HEK293T (cell line): Measurements from ENCODE around the gene SPDYC.

ENCODE experiments used
- BHLHE40 ChIP-seq: fragments of 450-650 bp; IDR thresholded peaks from 2 replicates; pipeline ENCODE4 v1.6.1; 2016; ENCODE audit warnings: mild to moderate bottlenecking, moderate library complexity, borderline replicate concordance
- ELF4 ChIP-seq: fragments of 450-650 bp; IDR thresholded peaks from 2 replicates; pipeline ENCODE4 v1.6.1; 2017; ENCODE audit warnings: antibody characterized with exemption
- FOXK2 ChIP-seq: fragments of 450-650 bp; IDR thresholded peaks from 2 replicates; pipeline ENCODE4 v1.6.1; 2016; ENCODE audit warnings: mild to moderate bottlenecking
- FOXM1 ChIP-seq: fragments of 450-650 bp; IDR thresholded peaks from 2 replicates; pipeline ENCODE4 v1.6.1; 2017; ENCODE audit warnings: mild to moderate bottlenecking, borderline replicate concordance
- HDGF ChIP-seq: fragments of 450-650 bp; IDR thresholded peaks from 2 replicates; pipeline ENCODE4 v1.6.1; 2017; ENCODE audit warnings: antibody characterized with exemption, borderline replicate concordance
- LEF1 ChIP-seq: fragments of 450-650 bp; IDR thresholded peaks from 2 replicates; pipeline ENCODE4 v1.6.1; 2017; ENCODE audit warnings: mild to moderate bottlenecking, borderline replicate concordance
- PKNOX1 ChIP-seq: fragments of 450-650 bp; IDR thresholded peaks from 2 replicates; pipeline ENCODE4 v1.6.1; 2016
- SP1 ChIP-seq: fragments of 450-650 bp; IDR thresholded peaks from 2 replicates; pipeline ENCODE4 v1.6.1; 2017
- SUZ12 ChIP-seq: fragments of 450-650 bp; IDR thresholded peaks from 2 replicates; pipeline ENCODE4 v1.6.1; 2016; ENCODE audit warnings: mild to moderate bottlenecking
- TARDBP ChIP-seq: fragments of 450-650 bp; IDR thresholded peaks from 2 replicates; pipeline ENCODE4 v1.6.1; 2016
- ZNF384 ChIP-seq: fragments of 450-650 bp; IDR thresholded peaks from 2 replicates; pipeline ENCODE4 v1.6.1; 2016

- TF ChIP-seq TARDBP = no peak
- no peak for TF ChIP-seq ELF4
- TF ChIP-seq LEF1 = no peak
- TF ChIP-seq BHLHE40 = no peak
- TF ChIP-seq HDGF = no peak
- no peak for TF ChIP-seq SP1
- no peak for TF ChIP-seq SUZ12
- no peak for TF ChIP-seq FOXM1
- no peak for TF ChIP-seq PKNOX1
- TF ChIP-seq ZNF384 = no peak
- no peak for TF ChIP-seq FOXK2
Measured at GRCh38 chr11:65157336-65157735, 12.7 kb upstream of the SPDYC start.
